Brain microvascular endothelial cell (primary cell): ENCODE measurements around the gene TRAPPC1.

Experiments used
- DNase-seq: peaks from one replicate; pipeline ENCODE4 v3.0.0-alpha.2; 2020
- H3K27ac ChIP-seq: fragments of 250-450 bp; sonication (Bioruptor Pico); 2 replicates; pipeline ENCODE4 v1.5.1; 2020; ENCODE audit warnings: mild to moderate bottlenecking, moderate library complexity
- H3K27me3 ChIP-seq: fragments of 250-450 bp; sonication (Bioruptor Pico); replicated peaks from 2 replicates; pipeline ENCODE4 v1.5.1; 2020; ENCODE audit warnings: mild to moderate bottlenecking
- H3K36me3 ChIP-seq: fragments of 250-450 bp; sonication (Bioruptor Pico); replicated peaks from 2 replicates; pipeline ENCODE4 v1.5.1; 2020; ENCODE audit warnings: mild to moderate bottlenecking
- H3K4me3 ChIP-seq: 2 replicates; pipeline ENCODE4 v1.5.1; 2011; ENCODE audit warnings: low read depth, mild to moderate bottlenecking, control low read depth, low read length, moderate library complexity
- in situ Hi-C: cut with HindIII; loops from 2 replicates; pipeline ENCODE4 v1.10.0; 2017; ENCODE audit warnings: low sequenced_read_pairs, low pct_ligation_motif_present
- TF ChIP-seq, protein P1 (sequence below): IDR thresholded peaks from 2 replicates; pipeline ENCODE4 v1.5.1; 2011; ENCODE audit warnings: low read depth, mild to moderate bottlenecking, moderate library complexity, low read length, control low read depth, inconsistent platforms; ENCODE audit errors: missing control alignments

Gene TRAPPC1

DNA sequence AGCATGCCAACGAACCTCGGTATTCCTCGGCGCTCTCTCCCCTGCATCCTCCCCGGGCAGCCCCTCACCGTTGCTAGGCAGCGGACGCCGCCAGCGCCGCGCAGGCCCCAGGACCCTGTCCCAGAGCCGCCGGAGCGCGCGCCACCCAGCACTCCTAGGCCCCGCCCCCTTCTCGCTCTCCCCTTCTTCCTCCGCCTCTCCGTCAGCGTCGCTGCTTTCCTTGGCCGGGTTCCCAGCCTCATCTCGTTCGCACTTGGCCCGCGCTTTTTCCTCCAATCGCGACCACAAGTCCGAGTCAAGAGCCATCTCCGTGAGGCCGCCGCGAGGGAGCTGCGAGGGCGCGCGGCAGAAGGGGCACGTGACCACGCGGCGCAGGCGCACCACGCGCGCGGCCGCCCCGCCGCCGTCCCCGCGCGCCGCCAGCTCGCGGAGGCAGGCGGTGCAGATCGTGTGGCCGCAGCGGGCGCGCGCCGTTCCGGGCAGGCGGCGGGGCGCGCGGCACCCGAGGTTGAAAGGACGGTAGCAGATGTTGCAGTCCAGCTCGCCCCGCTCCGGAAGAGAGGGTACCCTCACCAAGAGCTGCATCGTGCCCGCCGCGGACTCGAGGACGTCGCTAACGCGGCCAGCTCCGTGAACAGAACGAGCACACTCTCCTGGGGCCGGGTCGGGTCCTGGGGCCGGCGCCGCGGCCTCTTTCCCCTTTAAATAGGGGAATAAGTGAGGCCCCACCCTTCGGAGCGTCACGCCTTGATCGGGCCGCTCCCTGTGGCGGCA lies 15.9 kb downstream of the TRAPPC1 start, which contains the start of gene RNF227:
Gene RNF227 (minus strand): TSS at position 679 of the 774 bp plus-strand sequence. CDS start 94 bp downstream, at position 585.
- Histone ChIP-seq H3K36me3 (peaks cover 17% of the 10 kb centered on the region), H3K27ac (peak within 1 kb of the TSS; percentile 57), H3K27me3 (no peaks in the 10 kb centered on the region), H3K4me3 (peak within 1 kb of the TSS; percentile 60)
- peak; percentile 94 for DNase-seq
- in situ Hi-C loops: no loop called here
- TF ChIP-seq, protein P1, sequence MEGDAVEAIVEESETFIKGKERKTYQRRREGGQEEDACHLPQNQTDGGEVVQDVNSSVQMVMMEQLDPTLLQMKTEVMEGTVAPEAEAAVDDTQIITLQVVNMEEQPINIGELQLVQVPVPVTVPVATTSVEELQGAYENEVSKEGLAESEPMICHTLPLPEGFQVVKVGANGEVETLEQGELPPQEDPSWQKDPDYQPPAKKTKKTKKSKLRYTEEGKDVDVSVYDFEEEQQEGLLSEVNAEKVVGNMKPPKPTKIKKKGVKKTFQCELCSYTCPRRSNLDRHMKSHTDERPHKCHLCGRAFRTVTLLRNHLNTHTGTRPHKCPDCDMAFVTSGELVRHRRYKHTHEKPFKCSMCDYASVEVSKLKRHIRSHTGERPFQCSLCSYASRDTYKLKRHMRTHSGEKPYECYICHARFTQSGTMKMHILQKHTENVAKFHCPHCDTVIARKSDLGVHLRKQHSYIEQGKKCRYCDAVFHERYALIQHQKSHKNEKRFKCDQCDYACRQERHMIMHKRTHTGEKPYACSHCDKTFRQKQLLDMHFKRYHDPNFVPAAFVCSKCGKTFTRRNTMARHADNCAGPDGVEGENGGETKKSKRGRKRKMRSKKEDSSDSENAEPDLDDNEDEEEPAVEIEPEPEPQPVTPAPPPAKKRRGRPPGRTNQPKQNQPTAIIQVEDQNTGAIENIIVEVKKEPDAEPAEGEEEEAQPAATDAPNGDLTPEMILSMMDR: no peak

DNA sequence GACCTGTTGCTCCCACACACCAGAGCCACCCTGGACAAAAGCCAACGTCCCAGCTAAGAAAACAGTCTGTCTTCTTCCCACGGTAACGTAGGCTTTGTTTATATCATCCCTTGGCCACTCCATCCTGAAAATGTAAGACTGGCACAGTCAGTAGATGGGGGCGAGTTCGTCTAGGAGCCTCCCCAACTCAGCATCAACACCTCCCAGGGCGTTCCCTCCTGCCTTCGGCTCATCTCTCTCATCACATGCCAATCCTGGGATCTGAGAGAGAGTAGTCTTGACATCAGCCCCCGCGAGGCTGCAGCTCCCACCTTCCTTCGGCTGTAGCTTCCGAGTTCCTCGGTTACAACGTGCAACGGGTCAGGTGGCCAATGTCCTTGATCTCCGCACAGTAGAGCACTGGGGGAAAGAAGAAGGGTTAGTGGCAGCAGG lies 16.6 kb downstream of the TRAPPC1 start:
- Histone ChIP-seq H3K36me3 (peaks cover 23% of the 10 kb centered on the region), H3K4me3 (peak overlapping the region; percentile 60), H3K27ac (peak overlapping the region; percentile 42), H3K27me3 (no peaks in the 10 kb centered on the region)
- DNase-seq: peak; percentile 41
- in situ Hi-C loops: no loop called here
- TF ChIP-seq, protein P1: no peak

DNA sequence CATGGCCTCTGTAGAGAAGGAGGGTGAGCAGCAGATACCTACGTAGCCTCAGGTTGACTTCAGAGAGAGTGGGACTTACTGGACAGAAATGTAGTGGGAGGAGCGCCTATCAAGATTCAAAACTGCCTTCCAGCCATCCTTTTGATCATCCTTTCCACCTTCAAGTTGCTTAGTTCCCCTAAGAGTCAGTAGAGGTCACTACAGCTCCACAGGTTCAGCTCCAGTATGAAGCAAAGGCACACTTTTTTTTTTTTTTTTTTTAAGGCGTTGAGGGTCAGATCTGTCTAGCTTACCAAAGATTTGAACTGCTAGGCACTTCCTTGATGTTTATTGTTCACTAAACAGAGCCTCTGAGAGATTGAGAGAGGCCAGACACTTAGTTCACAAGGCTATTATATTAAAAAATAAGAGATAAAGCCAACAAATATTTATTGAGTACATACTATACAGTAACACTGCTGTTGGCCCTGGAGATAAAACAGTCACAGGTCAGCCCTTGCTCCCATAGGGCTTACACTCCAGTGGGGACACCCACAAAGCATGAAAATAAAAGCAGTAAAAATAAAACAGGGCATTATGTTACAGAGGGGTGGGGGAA lies 18.7 kb downstream of the TRAPPC1 start:
- DNase-seq: peak; percentile 49
- TF ChIP-seq, protein P1: peak; percentile 74
- no peaks in the 10 kb centered on the region for H3K27me3 ChIP-seq
- H3K36me3 ChIP-seq: peaks cover 43% of the 10 kb centered on the region
- in situ Hi-C loops: no loop called here
- no peak overlapping the region for H3K27ac ChIP-seq
- H3K4me3 ChIP-seq: no peak overlapping the region

DNA sequence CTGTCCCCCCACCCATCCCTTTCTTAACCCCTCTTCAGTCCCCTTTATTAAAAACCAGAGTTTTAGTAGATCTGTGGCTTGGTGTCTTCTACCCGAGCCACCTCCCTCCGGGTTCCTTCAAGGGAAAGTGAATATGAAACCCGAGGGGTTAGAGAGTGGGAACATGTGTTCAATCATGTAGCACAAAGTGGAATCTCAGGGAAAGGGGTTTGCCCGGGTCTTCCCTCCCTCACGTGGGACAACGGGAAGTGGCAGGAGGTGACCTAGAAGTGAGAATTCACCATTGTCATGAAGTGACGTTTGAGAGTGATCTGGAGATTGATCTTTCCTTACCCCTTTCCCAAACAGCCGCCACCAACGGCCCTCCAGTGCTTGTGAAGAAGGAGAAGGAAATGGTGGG lies 20.6 kb downstream of the TRAPPC1 start:
- in situ Hi-C loops: no loop called here
- TF ChIP-seq, protein P1: no peak
- H3K4me3 ChIP-seq: no peak overlapping the region
- no peak overlapping the region for H3K27ac ChIP-seq
- no peak for DNase-seq
- H3K27me3 ChIP-seq: no peaks in the 10 kb centered on the region
- peaks cover 60% of the 10 kb centered on the region for H3K36me3 ChIP-seq

DNA sequence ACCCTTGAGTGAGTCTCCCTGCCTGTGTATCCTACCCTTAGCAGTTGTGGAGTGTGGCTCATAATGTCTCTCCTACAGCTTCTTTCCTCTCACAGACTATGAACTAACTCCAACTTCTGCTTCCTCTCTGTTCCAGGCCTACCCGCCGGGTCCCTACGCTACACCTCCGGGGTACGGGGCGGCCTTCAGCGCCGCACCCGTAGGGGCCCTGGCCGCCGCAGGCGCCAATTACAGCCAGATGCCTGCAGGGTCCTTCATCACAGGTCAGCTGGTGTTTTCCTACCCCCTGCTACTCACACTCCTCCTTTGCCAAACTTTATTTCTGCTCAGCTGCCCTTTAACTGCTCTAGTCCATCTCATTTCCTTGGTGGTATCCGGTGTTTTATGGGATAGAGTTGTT lies 21.0 kb downstream of the TRAPPC1 start:
- Histone ChIP-seq H3K27ac (no peak overlapping the region), H3K4me3 (no peak overlapping the region), H3K27me3 (no peaks in the 10 kb centered on the region), H3K36me3 (peaks cover 63% of the 10 kb centered on the region)
- in situ Hi-C loops: no loop called here
- TF ChIP-seq, protein P1: no peak
- DNase-seq: no peak
